SU-DHL-6 (cell line): ENCODE data around the gene STRADA.

Source experiments
- H2AFZ ChIP-seq: fragments of 200-600 bp; sonication (generic); 2 replicates; pipeline ENCODE4 v1.6.1; 2014; ENCODE audit warnings: low read depth, mild to moderate bottlenecking, moderate library complexity, mixed read lengths, antibody characterized with exemption, low read length; ENCODE audit not compliant: severe bottlenecking
- H3F3A ChIP-seq: fragments of 200-600 bp; shearing (Covaris generic); 2 replicates; pipeline ENCODE4 v1.6.0; 2016; ENCODE audit warnings: antibody characterized with exemption, mild to moderate bottlenecking; ENCODE audit not compliant: insufficient read depth
- H3K27ac ChIP-seq: fragments of 200-600 bp; sonication (generic); 2 replicates; pipeline ENCODE4 v1.5.1; 2016; ENCODE audit warnings: low read depth, mild to moderate bottlenecking, low read length, moderate library complexity, mixed read lengths
- H3K27me3 ChIP-seq: fragments of 200-600 bp; sonication (generic), shearing (Covaris generic); 2 replicates; pipeline ENCODE4 v1.6.0; 2014; ENCODE audit warnings: mild to moderate bottlenecking, low read length
- H3K36me3 ChIP-seq: fragments of 200-600 bp; sonication (generic); 2 replicates; pipeline ENCODE4 v1.6.1; 2014; ENCODE audit warnings: mild to moderate bottlenecking, low read length, mixed read lengths
- H3K4me2 ChIP-seq: fragments of 300-600, 200-600 bp; shearing (Covaris generic), sonication (generic); 2 replicates; pipeline ENCODE4 v1.6.0; 2014; ENCODE audit warnings: low read length, low read depth, mild to moderate bottlenecking; ENCODE audit not compliant: poor library complexity, severe bottlenecking
- H3K4me3 ChIP-seq: fragments of 200-600 bp; sonication (generic); 2 replicates; pipeline ENCODE4 v1.5.1; 2014; ENCODE audit warnings: antibody characterized with exemption, low read length, mild to moderate bottlenecking, mixed read lengths; ENCODE audit not compliant: insufficient read depth, poor library complexity, severe bottlenecking
- H3K79me2 ChIP-seq: fragments of 200-600 bp; sonication (generic); 2 replicates; pipeline ENCODE4 v1.6.1; 2014; ENCODE audit warnings: mild to moderate bottlenecking, low read length, moderate library complexity; ENCODE audit not compliant: insufficient read depth
- H3K9ac ChIP-seq: fragments of 200-600 bp; sonication (generic); 2 replicates; pipeline ENCODE4 v1.7.0; 2014; ENCODE audit warnings: mild to moderate bottlenecking, low read length
- H3K9me2 ChIP-seq: fragments of 200-600 bp; sonication (generic); replicated peaks from 2 replicates; pipeline ENCODE4 v1.6.1; 2014; ENCODE audit warnings: low read length; ENCODE audit not compliant: insufficient read depth
- H3K9me3 ChIP-seq: fragments of 200-600 bp; sonication (generic); 2 replicates; pipeline ENCODE4 v1.6.1; 2014; ENCODE audit warnings: low read length, mixed read lengths; ENCODE audit not compliant: insufficient read depth
- H4K20me1 ChIP-seq: fragments of 200-600 bp; sonication (generic); 2 replicates; pipeline ENCODE4 v1.6.1; 2014; ENCODE audit warnings: low read depth, mild to moderate bottlenecking, antibody characterized with exemption, low read length, moderate library complexity, mixed read lengths
- CTCF ChIP-seq: fragments of 200-600 bp; sonication (generic); IDR thresholded peaks from one replicate; pipeline ENCODE4 v1.5.1; 2017; ENCODE audit warnings: antibody characterized with exemption, mild to moderate bottlenecking, low read length, moderate library complexity; ENCODE audit not compliant: insufficient read depth, poor library complexity, severe bottlenecking
- EZH2phosphoT487 ChIP-seq: fragments of 200-600 bp; sonication (generic), shearing (Covaris generic); conservative IDR thresholded peaks from 2 replicates; pipeline ENCODE4 v1.6.1; 2018; ENCODE audit warnings: mild to moderate bottlenecking, antibody characterized with exemption, low read length, moderate library complexity, mixed read lengths

Gene STRADA

GRCh38 chr17:63709110-63709509 is 32.5 kb downstream of the STRADA start:
- Histone ChIP-seq H3K27ac (no peak overlapping the region), H3K4me2 (no peak overlapping the region), H2AFZ (no peak overlapping the region), H4K20me1 (no peaks in the 10 kb centered on the region), H3K9ac (no peak overlapping the region), H3F3A (peaks cover 6% of the 10 kb centered on the region), H3K9me3 (no peaks in the 10 kb centered on the region), H3K4me3 (no peak overlapping the region), H3K79me2 (no peaks in the 10 kb centered on the region), H3K27me3 (no peaks in the 10 kb centered on the region), H3K9me2 (no peaks in the 10 kb centered on the region), H3K36me3 (0 out of 2 replicates have a peak, but pooled peaks cover 3% of the 10 kb centered on the region)
- TF ChIP-seq CTCF (no peak), EZH2phosphoT487 (no peak)

GRCh38 chr17:63707151-63707550 is 34.4 kb downstream of the STRADA start:
- H3K36me3 ChIP-seq = no peaks in the 10 kb centered on the region
- no peak overlapping the region for H3K4me2 ChIP-seq
- no peaks in the 10 kb centered on the region for H4K20me1 ChIP-seq
- H3K27ac ChIP-seq = no peak overlapping the region
- H2AFZ ChIP-seq = no peak overlapping the region
- H3K9me3 ChIP-seq = no peaks in the 10 kb centered on the region
- no peak for TF ChIP-seq CTCF
- TF ChIP-seq EZH2phosphoT487 = no peak
- H3F3A ChIP-seq = peaks cover 12% of the 10 kb centered on the region
- H3K4me3 ChIP-seq = no peak overlapping the region
- no peaks in the 10 kb centered on the region for H3K79me2 ChIP-seq
- no peaks in the 10 kb centered on the region for H3K27me3 ChIP-seq
- H3K9ac ChIP-seq = no peak overlapping the region
- no peaks in the 10 kb centered on the region for H3K9me2 ChIP-seq

- H3K4me3 ChIP-seq = no peak overlapping the region
- H3K9me2 ChIP-seq = no peaks in the 10 kb centered on the region
- no peak overlapping the region for H2AFZ ChIP-seq
- H3K79me2 ChIP-seq = no peaks in the 10 kb centered on the region
- peaks cover 17% of the 10 kb centered on the region for H3F3A ChIP-seq
- TF ChIP-seq EZH2phosphoT487 (no peak), CTCF (no peak)
- no peaks in the 10 kb centered on the region for H3K27me3 ChIP-seq
- no peak overlapping the region for H3K9ac ChIP-seq
- no peaks in the 10 kb centered on the region for H4K20me1 ChIP-seq
- no peaks in the 10 kb centered on the region for H3K36me3 ChIP-seq
- no peaks in the 10 kb centered on the region for H3K9me3 ChIP-seq
- H3K27ac ChIP-seq = no peak overlapping the region
- no peak overlapping the region for H3K4me2 ChIP-seq
Measured at GRCh38 chr17:63706336-63707082, 35.1 kb downstream of the STRADA start.
